Measurements from ENCODE around the gene PTGES3L.

Gene PTGES3L

DNA sequence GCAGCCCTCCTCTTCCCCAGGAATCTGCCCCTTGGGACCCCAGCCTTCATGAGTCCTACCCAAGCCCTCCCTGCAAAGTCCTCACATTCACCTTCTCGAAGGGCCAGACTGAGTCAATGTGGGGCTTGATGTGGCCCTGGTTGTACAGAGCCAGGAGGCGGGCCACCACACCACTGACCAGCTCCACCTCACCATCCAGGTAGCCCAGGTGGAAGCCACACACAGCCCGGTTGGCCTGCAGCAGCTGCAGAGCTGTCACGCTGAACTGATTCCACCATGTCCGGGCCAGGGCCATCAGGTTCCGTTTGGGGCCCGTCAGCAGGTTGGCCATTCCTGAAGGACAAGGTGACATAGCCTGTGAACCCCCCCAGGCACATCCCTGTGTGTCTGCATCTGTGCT, 36.3 kb upstream of the PTGES3L start:
- H3K9me3 ChIP-seq (replicated peaks in 1 of 11), result no peaks in the 10 kb centered on the region
- TF ChIP-seq Cebpa-rat (IDR thresholded peaks at IDR 0.05), result no peak
- no peaks in the 10 kb centered on the region for H3K27me3 ChIP-seq
- H3K27ac ChIP-seq, result peak overlapping the region in 1 of 11 experiments; percentile 6; a peak in 2 of 22 replicates
- H3K4me3 ChIP-seq, result no peak overlapping the region
- H3K36me3 ChIP-seq, result peaks cover 22 to 90% (median 50%) of the 10 kb centered on the region in 11 experiments; a peak in 21 of 22 replicates
- peaks cover 0 to 93% (median 4%) of the 10 kb centered on the region in 11 experiments; a peak in 8 of 22 replicates for H4K20me1 ChIP-seq
- peaks cover 33 to 74% (median 61%) of the 10 kb centered on the region in 10 experiments for H3K4me1 ChIP-seq
- H3K4me2 ChIP-seq, result peak overlapping the region in 4 of 11 experiments; percentile 16 to 80 (median 68); a peak in 7 of 22 replicates
- peak overlapping the region in 2 of 11 experiments; percentile 23 to 64; a peak in 1 of 22 replicates for H3K9ac ChIP-seq

DNA sequence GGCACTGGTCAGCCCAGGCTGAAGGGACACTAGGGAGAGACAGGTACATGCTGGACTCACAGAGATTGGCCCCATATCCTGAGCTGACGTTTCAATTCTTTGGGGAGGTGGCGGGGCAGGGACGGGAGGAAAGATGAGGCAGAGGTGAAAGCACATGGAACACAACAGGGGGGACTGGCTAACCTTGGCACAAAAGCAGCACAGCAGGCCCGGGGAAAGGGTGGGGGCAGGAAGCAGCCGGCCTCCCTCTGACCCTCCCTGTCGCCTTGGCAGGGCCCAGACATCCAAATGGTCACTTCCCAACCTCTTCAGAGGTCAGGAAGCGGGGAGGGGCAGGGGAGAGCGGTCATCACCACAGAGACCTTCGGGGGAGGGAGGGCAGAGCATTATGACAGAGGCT, 35.7 kb upstream of the PTGES3L start:
- no peaks in the 10 kb centered on the region for H3K27me3 ChIP-seq
- peak overlapping the region in 5 of 11 experiments; percentile 60 to 80 (median 74); a peak in 8 of 22 replicates for H3K4me2 ChIP-seq
- H3K9me3 ChIP-seq (replicated peaks in 1 of 11), result no peaks in the 10 kb centered on the region
- peak overlapping the region in 3 of 11 experiments; percentile 9 to 64 (median 23); a peak in 2 of 22 replicates for H3K9ac ChIP-seq
- peaks cover 22 to 90% (median 50%) of the 10 kb centered on the region in 11 experiments; a peak in 21 of 22 replicates for H3K36me3 ChIP-seq
- no peak overlapping the region for H3K4me3 ChIP-seq
- H3K27ac ChIP-seq, result peak overlapping the region in 3 of 11 experiments; percentile 24 to 70 (median 69); a peak in 3 of 22 replicates
- peaks cover 27 to 74% (median 54%) of the 10 kb centered on the region in 10 experiments for H3K4me1 ChIP-seq
- H4K20me1 ChIP-seq, result peaks cover 0 to 100% (median 4%) of the 10 kb centered on the region in 11 experiments; a peak in 8 of 22 replicates
- no peak for TF ChIP-seq Cebpa-rat (IDR thresholded peaks at IDR 0.05)

DNA sequence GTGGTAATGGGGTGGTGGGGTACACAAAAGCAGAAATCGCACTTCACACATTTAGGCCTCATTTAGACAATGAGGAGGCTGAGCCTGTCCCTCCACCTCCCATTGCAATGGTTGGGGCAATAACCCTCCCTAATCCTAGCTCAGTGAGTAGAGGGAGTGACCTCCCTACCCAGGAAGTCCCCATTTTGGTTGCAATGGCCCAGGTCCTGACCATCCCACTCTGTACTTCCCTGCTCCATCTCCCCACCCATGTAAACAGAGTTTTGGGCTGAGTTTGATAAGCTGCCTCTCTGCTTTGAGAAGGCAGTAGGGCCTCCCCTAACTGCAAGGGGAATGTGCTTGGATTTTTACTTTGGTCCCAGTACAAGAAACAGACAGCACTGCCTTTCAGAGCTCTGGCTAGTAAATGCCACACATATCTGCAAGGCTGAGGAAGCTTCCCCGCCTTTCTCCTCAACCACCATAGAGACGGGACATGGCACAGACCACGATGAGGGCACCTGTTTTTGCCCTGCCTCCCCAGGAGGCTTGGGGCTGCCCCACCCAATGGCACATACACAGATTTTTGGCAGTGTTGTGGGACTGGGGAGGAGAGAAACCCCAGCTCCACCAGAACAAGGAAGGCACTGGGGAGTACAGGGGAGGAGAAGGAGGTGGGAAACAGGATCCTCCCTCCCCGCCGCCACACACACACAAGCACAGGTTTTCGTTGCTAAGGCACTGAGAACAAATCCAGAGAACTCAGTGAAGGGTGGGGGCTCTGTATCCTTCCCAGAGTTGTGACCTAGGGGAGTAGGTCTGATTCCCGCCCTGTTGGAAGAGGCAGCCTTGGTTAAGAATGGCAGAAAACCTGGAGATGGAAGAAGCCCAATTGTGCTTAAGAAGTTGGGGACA, 35.0 kb upstream of the PTGES3L start:
- peak overlapping the region in 9 of 11 experiments; percentile 1 to 64 (median 29); a peak in 10 of 22 replicates for H3K9ac ChIP-seq
- TF ChIP-seq Cebpa-rat (IDR thresholded peaks at IDR 0.05), result no peak

DNA sequence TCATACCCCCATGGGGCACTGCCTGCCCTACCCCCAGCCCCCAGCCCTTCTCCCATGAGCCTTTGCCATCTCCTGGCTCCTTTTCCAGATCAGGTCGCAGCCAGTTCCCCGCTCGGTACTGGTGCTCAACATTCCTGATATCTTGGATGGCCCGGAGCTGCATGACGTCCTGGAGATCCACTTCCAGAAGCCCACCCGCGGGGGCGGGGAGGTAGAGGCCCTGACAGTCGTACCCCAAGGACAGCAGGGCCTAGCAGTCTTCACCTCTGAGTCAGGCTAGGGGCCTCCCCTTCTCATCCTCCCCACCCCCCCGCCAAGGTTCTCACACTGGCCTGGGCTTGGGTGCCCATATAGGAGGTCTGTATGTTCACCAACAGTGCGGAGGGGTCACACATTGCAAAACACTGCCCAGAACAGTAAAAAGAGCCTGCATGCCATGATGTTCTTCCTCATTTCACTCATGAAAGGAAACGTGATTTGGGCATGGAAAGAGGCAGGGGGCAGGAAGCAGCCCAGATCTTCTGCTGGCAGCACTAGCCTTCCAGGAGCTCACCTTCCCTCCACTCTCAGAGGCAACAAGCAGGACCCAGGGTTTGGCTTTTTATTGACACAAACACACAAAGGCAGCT, 34.3 kb upstream of the PTGES3L start:
- Histone ChIP-seq H3K9ac (peak overlapping the region in 8 of 11 experiments; percentile 1 to 64 (median 35); a peak in 9 of 22 replicates), H3K9me3 (replicated peaks in 1 of 11) (no peaks in the 10 kb centered on the region), H3K27me3 (no peaks in the 10 kb centered on the region), H3K4me1 (peaks cover 13 to 63% (median 40%) of the 10 kb centered on the region in 10 experiments), H3K4me2 (peak overlapping the region in 7 of 11 experiments; percentile 11 to 80 (median 63); a peak in 13 of 22 replicates), H3K4me3 (no peak overlapping the region), H4K20me1 (peaks cover 0 to 89% (median 0%) of the 10 kb centered on the region in 11 experiments; a peak in 8 of 22 replicates), H3K27ac (peak overlapping the region in 7 of 11 experiments; percentile 0 to 70 (median 50); a peak in 11 of 22 replicates), H3K36me3 (peaks cover 22 to 77% (median 50%) of the 10 kb centered on the region in 11 experiments; a peak in 21 of 22 replicates)
- 0 out of 22 replicates have a peak, but pooled peaks of 1 of the 11 experiments have one; percentile 18 for TF ChIP-seq Cebpa-rat (IDR thresholded peaks at IDR 0.05)

More for the DNA sequence above, 35.0 kb upstream of the PTGES3L start:
- peaks cover 20 to 71% (median 47%) of the 10 kb centered on the region in 10 experiments for H3K4me1 ChIP-seq
- H3K4me3 ChIP-seq, result no peak overlapping the region
- H3K9me3 ChIP-seq (replicated peaks in 1 of 11), result no peaks in the 10 kb centered on the region
- no peaks in the 10 kb centered on the region for H3K27me3 ChIP-seq
- peak overlapping the region in 7 of 11 experiments; percentile 0 to 70 (median 50); a peak in 12 of 22 replicates for H3K27ac ChIP-seq
- H4K20me1 ChIP-seq, result peaks cover 0 to 97% (median 4%) of the 10 kb centered on the region in 11 experiments; a peak in 8 of 22 replicates
- H3K36me3 ChIP-seq, result peaks cover 22 to 84% (median 50%) of the 10 kb centered on the region in 11 experiments; a peak in 21 of 22 replicates
- H3K4me2 ChIP-seq, result peak overlapping the region in 7 of 11 experiments; percentile 11 to 80 (median 63); a peak in 12 of 22 replicates

DNA sequence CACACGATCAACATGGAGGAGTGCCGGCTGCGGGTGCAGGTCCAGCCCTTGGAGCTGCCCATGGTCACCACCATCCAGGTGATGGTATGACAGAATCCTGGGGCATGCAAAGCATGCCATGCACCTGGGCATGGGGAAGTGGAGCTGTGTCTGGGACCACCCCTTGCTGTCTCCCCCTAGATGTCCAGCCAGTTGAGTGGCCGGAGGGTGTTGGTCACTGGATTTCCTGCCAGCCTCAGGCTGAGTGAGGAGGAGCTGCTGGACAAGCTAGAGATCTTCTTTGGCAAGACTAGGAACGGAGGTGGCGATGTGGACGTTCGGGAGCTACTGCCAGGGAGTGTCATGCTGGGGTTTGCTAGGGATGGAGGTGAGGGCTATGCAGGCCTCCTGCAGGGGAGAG, 33.4 kb upstream of the PTGES3L start:
- H3K27me3 ChIP-seq, result no peaks in the 10 kb centered on the region
- H3K4me2 ChIP-seq, result peak overlapping the region in 1 of 11 experiments; percentile 60; a peak in 2 of 22 replicates
- peaks cover 4 to 55% (median 31%) of the 10 kb centered on the region in 10 experiments for H3K4me1 ChIP-seq
- peaks cover 22 to 69% (median 47%) of the 10 kb centered on the region in 11 experiments; a peak in 21 of 22 replicates for H3K36me3 ChIP-seq
- H4K20me1 ChIP-seq, result peaks cover 0 to 81% (median 0%) of the 10 kb centered on the region in 11 experiments; a peak in 7 of 22 replicates
- no peak overlapping the region for H3K4me3 ChIP-seq
- no peaks in the 10 kb centered on the region for H3K9me3 ChIP-seq (replicated peaks in 1 of 11)
- H3K27ac ChIP-seq, result peak overlapping the region in 1 of 11 experiments; percentile 69; a peak in 2 of 22 replicates
- no peak for TF ChIP-seq Cebpa-rat (IDR thresholded peaks at IDR 0.05)
- peak overlapping the region in 2 of 11 experiments; percentile 50 to 64; a peak in 2 of 22 replicates for H3K9ac ChIP-seq

DNA sequence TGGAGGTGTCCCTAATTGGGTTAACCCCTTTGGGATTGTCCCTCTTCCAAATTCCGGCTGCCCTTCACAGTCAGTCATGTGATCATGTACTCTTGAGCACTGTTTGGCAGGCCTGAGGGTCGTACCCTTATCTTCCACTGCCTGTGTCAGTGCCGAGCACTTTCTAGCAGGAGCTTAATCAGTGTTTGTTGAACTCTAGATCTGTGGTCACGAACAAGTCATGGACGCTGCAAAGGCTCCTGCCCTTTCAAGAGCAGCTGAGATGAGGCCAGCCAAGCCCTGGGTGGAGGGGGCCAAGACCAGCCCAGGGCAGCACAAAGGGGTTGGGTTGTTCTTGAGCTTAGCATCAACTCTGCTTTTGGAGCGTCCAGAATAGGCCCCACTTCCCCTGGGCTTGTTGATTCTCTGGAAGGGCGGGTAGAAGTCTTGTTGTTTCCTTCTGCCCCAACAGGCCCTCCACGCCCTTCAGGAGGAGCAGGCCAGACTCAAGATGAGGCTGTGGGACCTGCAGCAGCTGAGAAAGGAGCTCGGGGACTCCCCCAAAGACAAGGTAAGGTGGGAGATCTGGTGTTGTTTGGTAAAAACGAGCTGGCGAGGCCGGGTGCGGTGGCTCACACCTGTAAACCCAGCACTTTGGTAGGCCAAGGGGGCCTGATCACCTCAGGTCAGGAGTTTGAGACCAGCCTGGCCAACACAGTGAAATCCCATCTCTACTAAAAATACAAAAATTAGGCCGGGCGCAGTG, 32.0 kb upstream of the PTGES3L start:
- H3K4me2 ChIP-seq, result no peak overlapping the region
- H4K20me1 ChIP-seq, result peaks cover 0 to 67% (median 0%) of the 10 kb centered on the region in 11 experiments; a peak in 6 of 22 replicates
- no peak for TF ChIP-seq Cebpa-rat (IDR thresholded peaks at IDR 0.05)
- no peaks in the 10 kb centered on the region for H3K27me3 ChIP-seq
- peaks cover 22 to 55% (median 40%) of the 10 kb centered on the region in 11 experiments; a peak in 21 of 22 replicates for H3K36me3 ChIP-seq
- H3K4me1 ChIP-seq, result peaks cover 6 to 64% (median 32%) of the 10 kb centered on the region in 10 experiments
- H3K9ac ChIP-seq, result no peak overlapping the region
- H3K27ac ChIP-seq, result no peak overlapping the region
- H3K4me3 ChIP-seq, result no peak overlapping the region
- no peaks in the 10 kb centered on the region for H3K9me3 ChIP-seq (replicated peaks in 1 of 11)

DNA sequence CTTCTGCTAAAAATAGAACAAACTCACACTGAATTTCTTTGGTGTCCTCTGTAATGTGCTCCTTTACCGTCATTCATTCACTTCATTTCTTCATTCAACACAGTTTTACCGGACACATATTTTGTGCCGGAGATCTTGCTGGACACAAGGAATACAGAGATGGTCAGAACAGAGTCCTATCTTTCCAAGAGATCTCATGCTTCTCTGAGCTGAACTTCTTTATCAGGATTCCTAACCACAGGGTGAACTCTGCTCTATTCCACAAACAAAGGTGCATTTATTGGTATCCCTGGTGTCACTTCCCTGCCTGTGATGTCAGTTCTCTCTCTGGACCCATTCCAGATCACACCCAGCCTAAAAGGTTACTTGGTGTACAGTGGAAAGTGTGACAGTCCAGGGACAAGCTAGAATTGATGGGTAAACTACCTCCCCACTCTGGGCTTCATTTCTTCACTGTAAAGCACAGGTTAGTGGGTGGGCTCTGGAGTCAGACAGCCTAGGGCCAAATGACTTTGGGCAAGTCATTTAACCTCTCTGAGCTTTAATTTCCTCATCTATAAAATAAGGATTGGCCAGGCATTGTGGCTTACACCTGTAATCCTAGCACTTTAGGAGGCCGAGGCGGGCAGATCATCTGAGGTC, 30.9 kb upstream of the PTGES3L start:
- no peak overlapping the region for H3K4me2 ChIP-seq
- no peak for TF ChIP-seq Cebpa-rat (IDR thresholded peaks at IDR 0.05)
- peaks cover 0 to 56% (median 6%) of the 10 kb centered on the region in 11 experiments; a peak in 11 of 22 replicates for H4K20me1 ChIP-seq
- no peak overlapping the region for H3K9ac ChIP-seq
- peaks cover 16 to 44% (median 34%) of the 10 kb centered on the region in 11 experiments for H3K36me3 ChIP-seq
- H3K9me3 ChIP-seq (replicated peaks in 1 of 11), result no peaks in the 10 kb centered on the region
- H3K4me3 ChIP-seq, result no peak overlapping the region
- no peaks in the 10 kb centered on the region for H3K27me3 ChIP-seq
- no peak overlapping the region for H3K27ac ChIP-seq
- peaks cover 11 to 60% (median 37%) of the 10 kb centered on the region in 10 experiments for H3K4me1 ChIP-seq

Measured in BLaER1 treated with 17β-estradiol and CSF1 and Interleukin-3, amounts not matched to agents 10 nM and 100 nM (cell line).